ENCODE measurements around the gene PMEPA1.

DNA sequence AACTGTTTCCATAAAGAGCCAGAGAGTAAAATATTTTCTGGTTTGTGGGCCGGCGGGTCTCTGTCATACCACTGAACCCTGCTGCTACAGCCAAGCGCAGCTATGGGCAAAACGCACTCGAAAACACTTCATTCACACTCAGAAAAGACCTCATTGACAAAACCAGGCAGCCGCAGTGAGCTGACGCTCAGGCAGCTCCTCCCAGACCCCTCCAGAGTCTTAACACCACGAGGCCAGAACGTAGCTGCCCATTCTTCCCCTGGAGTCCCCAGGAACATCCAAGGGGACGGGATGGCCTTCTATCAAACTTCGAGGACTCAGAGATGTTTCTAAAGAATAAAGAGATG, 54.0 kb downstream of the PMEPA1 start:
- TF ChIP-seq, protein P1, sequence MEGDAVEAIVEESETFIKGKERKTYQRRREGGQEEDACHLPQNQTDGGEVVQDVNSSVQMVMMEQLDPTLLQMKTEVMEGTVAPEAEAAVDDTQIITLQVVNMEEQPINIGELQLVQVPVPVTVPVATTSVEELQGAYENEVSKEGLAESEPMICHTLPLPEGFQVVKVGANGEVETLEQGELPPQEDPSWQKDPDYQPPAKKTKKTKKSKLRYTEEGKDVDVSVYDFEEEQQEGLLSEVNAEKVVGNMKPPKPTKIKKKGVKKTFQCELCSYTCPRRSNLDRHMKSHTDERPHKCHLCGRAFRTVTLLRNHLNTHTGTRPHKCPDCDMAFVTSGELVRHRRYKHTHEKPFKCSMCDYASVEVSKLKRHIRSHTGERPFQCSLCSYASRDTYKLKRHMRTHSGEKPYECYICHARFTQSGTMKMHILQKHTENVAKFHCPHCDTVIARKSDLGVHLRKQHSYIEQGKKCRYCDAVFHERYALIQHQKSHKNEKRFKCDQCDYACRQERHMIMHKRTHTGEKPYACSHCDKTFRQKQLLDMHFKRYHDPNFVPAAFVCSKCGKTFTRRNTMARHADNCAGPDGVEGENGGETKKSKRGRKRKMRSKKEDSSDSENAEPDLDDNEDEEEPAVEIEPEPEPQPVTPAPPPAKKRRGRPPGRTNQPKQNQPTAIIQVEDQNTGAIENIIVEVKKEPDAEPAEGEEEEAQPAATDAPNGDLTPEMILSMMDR (IDR thresholded peaks at IDR 0.05; ENCODE audit: low read depth, low read length, poor library complexity, severe bottlenecking), result no peak
- TF ChIP-seq EZH2phosphoT487 (IDR thresholded peaks at IDR 0.05; ENCODE audit: borderline replicate concordance, low read length), result no peak
